Liver (tissue), 9 donors: ENCODE measurements around the gene GRK5. TPM values are rescaled to one million over a fixed set of nuclear protein-coding genes. Genes with fewer than 3 reads are reported as not detected.

Source experiments
- DNase-seq: peaks from one replicate; pipeline ENCODE4 v3.0.0-alpha.2; 2017; ENCODE audit warnings: low spot score
- H3K27ac ChIP-seq, 2 donors: one replicate each; pipeline ENCODE4 v1.7.0; 2013; ENCODE audit warnings: inconsistent platforms in 2 of 2, low read length in 2 of 2, control low read depth in 1 of 2, low read depth in 1 of 2, mild to moderate bottlenecking in 1 of 2
- H3K27me3 ChIP-seq, 4 donors: one replicate each; pipeline versions ENCODE4 v1.6.1 to v1.7.0; 2013; ENCODE audit warnings: low read length in 3 of 4, inconsistent platforms in 1 of 4, mild to moderate bottlenecking in 1 of 4, moderate library complexity in 1 of 4; ENCODE audit not compliant: control insufficient read depth in 4 of 4, insufficient read depth in 4 of 4
- H3K36me3 ChIP-seq, 4 donors: one replicate each; pipeline versions ENCODE4 v1.6.1 to v1.7.0; 2013; ENCODE audit warnings: low read length in 3 of 4, mild to moderate bottlenecking in 3 of 4, low read depth in 1 of 4, moderate library complexity in 1 of 4; ENCODE audit not compliant: control insufficient read depth in 4 of 4, insufficient read depth in 3 of 4
- H3K4me1 ChIP-seq, 4 donors: one replicate each; pipeline versions ENCODE4 v1.6.1 to v1.7.0; 2013; ENCODE audit warnings: low read length in 3 of 4, mild to moderate bottlenecking in 3 of 4, moderate library complexity in 1 of 4; ENCODE audit not compliant: control insufficient read depth in 4 of 4, insufficient read depth in 4 of 4
- H3K4me3 ChIP-seq, 3 donors: one replicate each; pipeline versions ENCODE4 v1.6.1 to v1.7.0; 2013; ENCODE audit warnings: low read length in 3 of 3, control low read depth in 1 of 3, low read depth in 1 of 3, mild to moderate bottlenecking in 1 of 3
- H3K9ac ChIP-seq, 2 donors: one replicate each; pipeline ENCODE4 v1.7.0; 2013; ENCODE audit warnings: low read length in 2 of 2, mild to moderate bottlenecking in 2 of 2, moderate library complexity in 2 of 2, control low read depth in 1 of 2, low read depth in 1 of 2
- H3K9me3 ChIP-seq, 4 donors: one replicate each; pipeline versions ENCODE4 v1.6.1 to v1.7.0; 2013; ENCODE audit warnings: low read length in 3 of 4; ENCODE audit not compliant: control insufficient read depth in 4 of 4
- CTCF ChIP-seq: fragments of 150-350 bp; IDR thresholded peaks from 2 replicates; pipeline ENCODE4 v1.5.1; 2017; ENCODE audit warnings: improper control_type of control experiment, low read depth, low read length; ENCODE audit not compliant: missing input control
- EGR1 ChIP-seq, 2 donors: IDR thresholded peaks; 2 replicates each; pipeline ENCODE4 v1.6.1; 2016 to 2018; ENCODE audit warnings: antibody characterized with exemption in 2 of 2, low read depth in 2 of 2
- GABPA ChIP-seq, 2 donors: IDR thresholded peaks in 1 of 2; conservative IDR thresholded peaks in 1 of 2; 2 replicates each; pipeline ENCODE4 v1.6.1; 2016; ENCODE audit warnings: antibody characterized with exemption in 2 of 2, mild to moderate bottlenecking in 1 of 2, moderate library complexity in 1 of 2
- HNF4A ChIP-seq, 2 donors: conservative IDR thresholded peaks; 2 replicates each; pipeline ENCODE4 v1.6.1; 2016; ENCODE audit warnings: antibody characterized with exemption in 2 of 2, mild to moderate bottlenecking in 2 of 2
- JUND ChIP-seq, 2 donors: IDR thresholded peaks; 2 replicates each; pipeline ENCODE4 v1.6.1; 2016; ENCODE audit warnings: antibody characterized with exemption in 2 of 2
- NR2F2 ChIP-seq: IDR thresholded peaks from 2 replicates; pipeline ENCODE4 v1.6.1; 2016; ENCODE audit warnings: antibody characterized with exemption
- RAD21 ChIP-seq, 2 donors: IDR thresholded peaks; 2 replicates each; pipeline ENCODE4 v1.6.1; 2016; ENCODE audit warnings: antibody characterized with exemption in 2 of 2, mild to moderate bottlenecking in 2 of 2
- REST ChIP-seq: IDR thresholded peaks from 2 replicates; pipeline ENCODE4 v1.6.1; 2016; ENCODE audit warnings: antibody characterized with exemption, mild to moderate bottlenecking
- RXRA ChIP-seq, 2 donors: IDR thresholded peaks; 2 replicates each; pipeline ENCODE4 v1.6.1; 2017 to 2018; ENCODE audit warnings: antibody characterized with exemption in 2 of 2, mild to moderate bottlenecking in 1 of 2
- SP1 ChIP-seq: IDR thresholded peaks from 2 replicates; pipeline ENCODE4 v1.6.1; 2018; ENCODE audit warnings: antibody characterized with exemption, mild to moderate bottlenecking
- TAF1 ChIP-seq: conservative IDR thresholded peaks from 2 replicates; pipeline ENCODE4 v1.6.1; 2016; ENCODE audit warnings: antibody characterized with exemption, mild to moderate bottlenecking
- YY1 ChIP-seq: IDR thresholded peaks from 2 replicates; pipeline ENCODE4 v1.6.1; 2016; ENCODE audit warnings: antibody characterized with exemption, mild to moderate bottlenecking
- WGBS: extraction: QIAGEN DNeasy Blood & Tissue Kit; methylation state at CpG from one replicate; pipeline ENCODE4 v1.1.7; 2013; 5-methylcytosine and 5-hydroxymethylcytosine counted together
- polyA plus RNA-seq, 2 donors: library from polyadenylated mRNA; stranded (reverse) in 1 of 2; unstranded in 1 of 2; fragments of 200-250 nt in 1 of 2; fragments of >200 nt in 1 of 2; fragmentation: Nextera tagmentation in 1 of 2; extraction: Ambion mirVana in 1 of 2; gene quantifications; one replicate each; pipeline versions ENCODE4 v1.2.1 to v1.2.3, GENCODE V29; 2013 to 2015
- total RNA-seq, 2 donors: library from RNA; depleted of rRNA; stranded (reverse); fragments of >200 nt; gene quantifications; one replicate each; pipeline ENCODE4 v1.2.3, GENCODE V29; 2014
- TF ChIP-seq, protein P1 (sequence below): IDR thresholded peaks from 2 replicates; pipeline ENCODE4 v1.6.1; 2016; ENCODE audit warnings: antibody characterized with exemption
- donor health status: healthy.
- donor health status: healthy.
- donor health status: healthy.
- donor health status: healthy.
- donor health status: healthy.

The GRK5 gene
- total and polyA plus RNA-seq, 4 donors: 2.1 to 6.6 (median 5.1) TPM

DNA sequence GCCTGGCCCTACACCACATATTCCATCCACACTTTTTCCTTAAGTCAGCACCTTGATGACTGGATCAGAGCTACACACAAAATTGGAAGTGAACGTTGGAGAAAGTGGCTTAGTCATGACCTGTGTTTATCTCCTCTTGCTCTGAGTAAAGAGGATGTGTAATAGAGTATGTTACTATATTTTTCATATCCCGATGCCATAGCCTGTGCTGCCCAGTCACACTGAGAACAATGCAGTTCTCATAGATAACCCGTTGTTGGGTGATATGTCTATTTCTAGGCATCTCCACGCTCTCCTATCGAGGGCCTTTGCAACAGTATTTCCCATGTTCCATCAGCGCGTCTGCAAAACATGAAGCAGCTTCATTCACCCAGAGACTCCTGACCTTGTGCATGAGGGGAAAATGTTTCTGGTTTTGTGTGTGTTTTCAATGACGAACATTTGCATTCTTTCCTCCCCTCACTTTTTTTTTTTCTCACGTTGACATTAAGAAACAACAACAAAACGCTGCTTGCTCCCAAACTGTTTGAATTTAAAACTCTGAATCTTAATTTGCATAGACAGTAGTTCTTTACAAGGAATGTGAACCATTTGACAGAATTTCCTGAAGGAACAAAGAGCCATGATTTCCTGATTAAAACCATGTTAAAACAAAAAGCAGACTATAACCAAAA, 43.4 kb downstream of the GRK5 start:
- H3K9me3 ChIP-seq: no peaks in the 10 kb centered on the region
- H3K4me1 ChIP-seq: peaks cover 15 to 31% (median 20%) of the 10 kb centered on the region in 4 donors
- no peak for DNase-seq
- H3K36me3 ChIP-seq: no peaks in the 10 kb centered on the region
- TF ChIP-seq RXRA (IDR thresholded peaks at IDR 0.05) (peak in 1 of 2 donors; percentile 28), YY1 (no peak)
- peak overlapping the region; percentile 1 to 23 for H3K27ac ChIP-seq
- no peak overlapping the region for H3K9ac ChIP-seq
- H3K27me3 ChIP-seq: no peaks in the 10 kb centered on the region
- WGBS: 77% methylated on average over 10 of the region's 10 CpGs
- H3K4me3 ChIP-seq: no peak overlapping the region

GRCh38 chr10:119251315-119251708, 43.9 kb downstream of the GRK5 start:
- TF ChIP-seq TAF1 (no peak), NR2F2 (peak; percentile 45)
- no peak overlapping the region for H3K9ac ChIP-seq
- H3K27ac ChIP-seq: peak overlapping the region; percentile 67 to 92
- no peaks in the 10 kb centered on the region for H3K9me3 ChIP-seq
- H3K36me3 ChIP-seq: no peaks in the 10 kb centered on the region
- 82% methylated on average over 7 of the region's 7 CpGs for WGBS
- H3K4me3 ChIP-seq: no peak overlapping the region
- no peak for DNase-seq
- H3K4me1 ChIP-seq: peaks cover 15 to 31% (median 20%) of the 10 kb centered on the region in 4 donors
- H3K27me3 ChIP-seq: no peaks in the 10 kb centered on the region

- Histone ChIP-seq H3K4me3 (no peak overlapping the region), H3K27me3 (no peaks in the 10 kb centered on the region), H3K9me3 (no peaks in the 10 kb centered on the region), H3K27ac (peak overlapping the region; percentile 67 to 92), H3K9ac (no peak overlapping the region), H3K4me1 (peaks cover 15 to 31% (median 20%) of the 10 kb centered on the region in 4 donors), H3K36me3 (no peaks in the 10 kb centered on the region)
- 65% methylated on average over 8 of the region's 8 CpGs for WGBS
- no peak for DNase-seq
- peak in 1 of 2 donors; percentile 3 for TF ChIP-seq RAD21 (IDR thresholded peaks at IDR 0.05)
- TF ChIP-seq GABPA (IDR thresholded peaks at IDR 0.05 in 1 of 2, conservative IDR thresholded peaks at IDR 0.05 in 1 of 2): no peak
These were observed 44.7 kb downstream of the GRK5 start for GRCh38 chr10:119252051-119252465.

DNA sequence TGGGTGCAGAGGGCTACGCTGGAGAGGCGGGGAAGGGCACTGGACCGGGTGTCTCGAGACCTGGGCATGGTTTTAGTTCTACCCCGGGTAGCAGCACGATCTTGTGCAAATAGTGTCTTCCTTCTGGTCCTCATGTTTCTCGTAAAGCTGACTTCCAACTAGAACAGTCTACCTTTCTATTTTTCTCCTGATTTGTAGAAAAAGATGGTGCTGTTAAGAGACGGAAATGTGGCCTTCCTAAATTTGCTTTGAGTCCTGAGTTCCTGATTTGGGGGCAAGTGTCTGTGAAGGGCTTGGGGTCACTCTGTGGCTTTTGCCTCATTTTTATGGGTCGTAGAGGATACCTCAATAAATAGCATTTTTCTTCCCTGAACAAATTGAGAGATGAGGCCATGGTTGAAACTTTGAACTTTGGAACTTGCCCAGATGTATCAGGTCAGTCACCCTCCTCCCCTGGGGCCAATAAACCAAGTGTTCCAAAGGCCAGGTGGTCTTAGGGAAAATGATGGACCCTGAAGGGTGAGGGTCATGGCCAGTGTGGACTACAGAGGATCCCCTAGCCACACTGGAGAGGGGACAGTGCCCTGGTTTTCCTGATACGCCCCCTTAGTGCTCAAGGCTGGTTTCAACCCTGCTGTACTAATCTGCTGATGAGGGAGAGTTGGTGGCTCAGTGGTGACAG, 45.2 kb downstream of the GRK5 start:
- Histone ChIP-seq H3K9ac (peak overlapping the region in 1 of 2 donors; percentile 5), H3K9me3 (no peaks in the 10 kb centered on the region), H3K27me3 (no peaks in the 10 kb centered on the region), H3K4me3 (no peak overlapping the region), H3K27ac (peak overlapping the region; percentile 67 to 92), H3K4me1 (peaks cover 15 to 31% (median 20%) of the 10 kb centered on the region in 4 donors), H3K36me3 (no peaks in the 10 kb centered on the region)
- no peak for DNase-seq
- WGBS: 76% methylated on average over 10 of the region's 10 CpGs
- TF ChIP-seq SP1: peak; percentile 68
- peak; percentile 24 for TF ChIP-seq REST
- TF ChIP-seq TAF1: no peak
- no peak for TF ChIP-seq CTCF
- no peak for TF ChIP-seq RAD21 (IDR thresholded peaks at IDR 0.05)
- TF ChIP-seq YY1: peak; percentile 14
- TF ChIP-seq NR2F2: peak; percentile 52
- TF ChIP-seq, protein P1, sequence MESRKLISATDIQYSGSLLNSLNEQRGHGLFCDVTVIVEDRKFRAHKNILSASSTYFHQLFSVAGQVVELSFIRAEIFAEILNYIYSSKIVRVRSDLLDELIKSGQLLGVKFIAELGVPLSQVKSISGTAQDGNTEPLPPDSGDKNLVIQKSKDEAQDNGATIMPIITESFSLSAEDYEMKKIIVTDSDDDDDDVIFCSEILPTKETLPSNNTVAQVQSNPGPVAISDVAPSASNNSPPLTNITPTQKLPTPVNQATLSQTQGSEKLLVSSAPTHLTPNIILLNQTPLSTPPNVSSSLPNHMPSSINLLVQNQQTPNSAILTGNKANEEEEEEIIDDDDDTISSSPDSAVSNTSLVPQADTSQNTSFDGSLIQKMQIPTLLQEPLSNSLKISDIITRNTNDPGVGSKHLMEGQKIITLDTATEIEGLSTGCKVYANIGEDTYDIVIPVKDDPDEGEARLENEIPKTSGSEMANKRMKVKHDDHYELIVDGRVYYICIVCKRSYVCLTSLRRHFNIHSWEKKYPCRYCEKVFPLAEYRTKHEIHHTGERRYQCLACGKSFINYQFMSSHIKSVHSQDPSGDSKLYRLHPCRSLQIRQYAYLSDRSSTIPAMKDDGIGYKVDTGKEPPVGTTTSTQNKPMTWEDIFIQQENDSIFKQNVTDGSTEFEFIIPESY: no peak
- TF ChIP-seq JUND (IDR thresholded peaks at IDR 0.05): peak; percentile 26 to 59
- TF ChIP-seq GABPA (IDR thresholded peaks at IDR 0.05 in 1 of 2, conservative IDR thresholded peaks at IDR 0.05 in 1 of 2): no peak
- peak; percentile 98 to 99 for TF ChIP-seq HNF4A (conservative IDR thresholded peaks at IDR 0.05)
- peak; percentile 90 to 95 for TF ChIP-seq RXRA (IDR thresholded peaks at IDR 0.05)
- no peak for TF ChIP-seq EGR1 (IDR thresholded peaks at IDR 0.05; ENCODE audit: low read depth in 2 of 2)
